Ovary (tissue), 3 donors: ENCODE measurements around the gene BMPER.

Source experiments
- POLR2A ChIP-seq: fragments of 450-650 bp; IDR thresholded peaks from one replicate; pipeline ENCODE4 v1.6.1; 2017; ENCODE audit warnings: antibody characterized with exemption, mild to moderate bottlenecking, moderate library complexity
- TF ChIP-seq, protein P1 (sequence below), 3 donors: fragments of 450-650 bp in 2 of 3; fragments of 200-600 bp in 1 of 3; IDR thresholded peaks; one replicate each; pipeline versions ENCODE4 v1.5.1 to v1.8.0; 2016 to 2022; ENCODE audit warnings: antibody characterized with exemption in 3 of 3, mild to moderate bottlenecking in 1 of 3
- donor health status: DM: no; HTN: no; CAD: no.

DNA sequence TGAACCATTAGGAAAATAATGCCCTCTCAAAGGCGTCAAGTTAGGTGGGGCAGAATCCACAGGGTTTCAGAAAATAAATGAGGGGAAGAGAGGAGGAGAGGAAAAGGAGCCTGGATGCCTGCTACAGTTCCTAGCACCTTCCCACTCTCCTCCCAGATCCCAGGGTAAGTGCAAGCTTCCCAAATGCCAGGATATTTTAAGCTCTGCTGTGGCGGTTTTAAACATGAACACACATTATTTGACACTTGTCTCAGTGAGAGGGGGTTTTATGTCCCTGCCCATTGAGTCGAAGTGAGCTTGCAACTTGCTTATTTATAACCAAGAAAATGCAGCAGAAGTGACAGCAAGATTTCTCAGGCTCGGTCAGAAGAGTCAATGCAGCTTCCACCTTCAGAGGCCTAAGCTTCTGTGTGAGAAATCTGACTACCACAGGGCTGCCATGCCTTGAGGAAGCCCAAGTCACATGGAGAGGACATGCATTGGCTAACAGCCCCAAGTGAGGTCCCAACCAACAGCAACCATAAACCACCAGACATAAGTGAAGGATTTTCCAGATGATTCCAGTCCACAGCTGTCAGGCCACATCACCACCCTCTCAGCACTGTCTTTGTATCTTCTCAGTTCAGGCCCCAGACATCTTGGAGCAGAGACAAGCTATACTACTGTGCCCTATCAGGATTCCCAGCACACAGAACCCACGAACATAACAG lies 17.9 kb upstream of the BMPER start:
- TF ChIP-seq, protein P1, sequence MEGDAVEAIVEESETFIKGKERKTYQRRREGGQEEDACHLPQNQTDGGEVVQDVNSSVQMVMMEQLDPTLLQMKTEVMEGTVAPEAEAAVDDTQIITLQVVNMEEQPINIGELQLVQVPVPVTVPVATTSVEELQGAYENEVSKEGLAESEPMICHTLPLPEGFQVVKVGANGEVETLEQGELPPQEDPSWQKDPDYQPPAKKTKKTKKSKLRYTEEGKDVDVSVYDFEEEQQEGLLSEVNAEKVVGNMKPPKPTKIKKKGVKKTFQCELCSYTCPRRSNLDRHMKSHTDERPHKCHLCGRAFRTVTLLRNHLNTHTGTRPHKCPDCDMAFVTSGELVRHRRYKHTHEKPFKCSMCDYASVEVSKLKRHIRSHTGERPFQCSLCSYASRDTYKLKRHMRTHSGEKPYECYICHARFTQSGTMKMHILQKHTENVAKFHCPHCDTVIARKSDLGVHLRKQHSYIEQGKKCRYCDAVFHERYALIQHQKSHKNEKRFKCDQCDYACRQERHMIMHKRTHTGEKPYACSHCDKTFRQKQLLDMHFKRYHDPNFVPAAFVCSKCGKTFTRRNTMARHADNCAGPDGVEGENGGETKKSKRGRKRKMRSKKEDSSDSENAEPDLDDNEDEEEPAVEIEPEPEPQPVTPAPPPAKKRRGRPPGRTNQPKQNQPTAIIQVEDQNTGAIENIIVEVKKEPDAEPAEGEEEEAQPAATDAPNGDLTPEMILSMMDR (IDR thresholded peaks at IDR 0.05): no peak
- TF ChIP-seq POLR2A: no peak
